Upper lobe of left lung (tissue), 6 donors: Measurements from ENCODE around the gene C4orf54. TPM values are rescaled to one million over a fixed set of nuclear protein-coding genes. Genes with fewer than 3 reads are reported as not detected.

Source experiments
- ATAC-seq, 2 donors: fragments of 200-7000 bp; cut with Tn5 transposase; one replicate each; pipeline ENCODE4 v1.9.1; 2022; ENCODE audit warnings: mild to moderate bottlenecking in 2 of 2, moderate library complexity in 2 of 2; ENCODE audit not compliant: low FRiP score in 2 of 2
- DNase-seq, 2 donors: peaks; one replicate each; pipeline ENCODE4 v3.0.0-alpha.2; 2019 to 2020
- H3K27ac ChIP-seq, 4 donors: fragments of 200-600 bp; sonication (generic); one replicate each; pipeline ENCODE4 v1.5.1; 2016 to 2019
- H3K27me3 ChIP-seq, 4 donors: fragments of 200-600 bp; sonication (generic); one replicate each; pipeline ENCODE4 v1.5.1; 2017 to 2019
- H3K36me3 ChIP-seq, 4 donors: fragments of 200-600 bp; sonication (generic); one replicate each; pipeline ENCODE4 v1.5.1; 2016 to 2019
- H3K4me1 ChIP-seq, 4 donors: fragments of 200-600 bp; sonication (generic); one replicate each; pipeline ENCODE4 v1.5.1; 2018 to 2019
- H3K4me3 ChIP-seq, 4 donors: fragments of 200-600 bp; sonication (generic); one replicate each; pipeline ENCODE4 v1.5.1; 2017 to 2019; ENCODE audit warnings: mild to moderate bottlenecking in 2 of 4, moderate library complexity in 1 of 4
- H3K9me3 ChIP-seq, 4 donors: fragments of 200-600 bp; sonication (generic); one replicate each; pipeline ENCODE4 v1.5.1; 2018 to 2019
- CTCF ChIP-seq, 6 experiments: fragments of 450-650 bp in 4 of 6; fragments of 200-600 bp in 2 of 6; sonication (generic) in 2 of 6; IDR thresholded peaks; one replicate each; pipeline ENCODE4 v1.5.1; 2016 to 2019; ENCODE audit warnings: antibody characterized with exemption in 6 of 6
- EP300 ChIP-seq, 4 donors: sonication (generic); formaldehyde crosslinking; IDR thresholded peaks; one replicate each; pipeline ENCODE4 v1.5.1; 2017; ENCODE audit warnings: antibody characterized with exemption in 4 of 4, control low read depth in 2 of 4
- POLR2A ChIP-seq, 4 donors: fragments of 450-650 bp; IDR thresholded peaks; one replicate each; pipeline ENCODE4 v1.5.1; 2016 to 2017; ENCODE audit warnings: antibody characterized with exemption in 4 of 4, mild to moderate bottlenecking in 2 of 4
- POLR2AphosphoS5 ChIP-seq, 2 donors: sonication (generic); formaldehyde crosslinking; IDR thresholded peaks; one replicate each; pipeline ENCODE4 v1.5.1; 2017; ENCODE audit warnings: antibody characterized with exemption in 2 of 2
- WGBS, 2 donors: methylation state at CpG; one replicate each; pipeline ENCODE4 v1.1.5; 2017 to 2018; 5-methylcytosine and 5-hydroxymethylcytosine counted together
- total RNA-seq, 6 donors: library from RNA; depleted of rRNA in 4 of 6; stranded (reverse); fragments of >200 nt in 4 of 6; gene quantifications; one replicate each; pipeline versions ENCODE4 v1.1.0 to v1.2.1, GENCODE V29; 2016 to 2021
- donor health status: DM: no; HTN: no; CAD: no; lungs with moderate emphysema.
- donor health status: DM: no; HTN: yes; CAD: no; lungs with severe emphysema.

Gene C4orf54
- total RNA-seq, 6 donors from 2014 or later: 0.03 TPM; not detected in 4

GRCh38 chr4:99610605-99611175 is 46.9 kb downstream of the C4orf54 start:
- H3K27me3 ChIP-seq: no peaks in the 10 kb centered on the region
- DNase-seq: no peak
- no peaks in the 10 kb centered on the region for H3K4me1 ChIP-seq
- WGBS, 2 donors: 72 to 73% methylated on average over 5 of the region's 5 CpGs
- TF ChIP-seq EP300 (IDR thresholded peaks at IDR 0.05): no peak
- no peak for TF ChIP-seq POLR2A (IDR thresholded peaks at IDR 0.05)
- no peak for TF ChIP-seq CTCF (IDR thresholded peaks at IDR 0.05)
- TF ChIP-seq POLR2AphosphoS5 (IDR thresholded peaks at IDR 0.05): no peak
- no peak overlapping the region for H3K27ac ChIP-seq
- no peaks in the 10 kb centered on the region for H3K9me3 ChIP-seq
- H3K36me3 ChIP-seq: no peaks in the 10 kb centered on the region
- no peak overlapping the region for H3K4me3 ChIP-seq
- no peak for ATAC-seq

- ATAC-seq: no peak
- WGBS, 2 donors: 88 to 96% methylated on average over 5 of the region's 5 CpGs
These were observed 49.2 kb downstream of the C4orf54 start for GRCh38 chr4:99608417-99608816.

More at GRCh38 chr4:99608417-99608816, 49.2 kb downstream of the C4orf54 start:
- Histone ChIP-seq H3K27ac (no peak overlapping the region), H3K4me3 (no peak overlapping the region), H3K9me3 (no peaks in the 10 kb centered on the region), H3K27me3 (no peaks in the 10 kb centered on the region), H3K4me1 (no peaks in the 10 kb centered on the region), H3K36me3 (no peaks in the 10 kb centered on the region)
- TF ChIP-seq CTCF (IDR thresholded peaks at IDR 0.05) (no peak), EP300 (IDR thresholded peaks at IDR 0.05) (no peak)
- DNase-seq: no peak

Other genes with a start within 250 kb of the C4orf54 start
- gene ADH7, start 222.5 kb downstream of the C4orf54 start, total RNA-seq: 1 to 10 TPM in 1 of 6 donors, under 1 TPM in 2, not detected in 3; 0.15 to 9.2 (median 0.30) TPM
- not detected for gene C4orf17, start 146.8 kb downstream of the C4orf54 start, total RNA-seq
- gene TRMT10A, start 93.8 kb downstream of the C4orf54 start, total RNA-seq: 10 to 100 TPM in 2 of 6 donors, 1 to 10 TPM in 3, under 1 TPM in 1; 1.00 to 22.8 (median 5.2) TPM
- under 1 TPM in 5 of 6 donors, not detected in 1; 0.22 to 0.79 (median 0.47) TPM for gene MTTP, start 83.0 kb downstream of the C4orf54 start, total RNA-seq
- 10 to 100 TPM in 3 of 6 donors, 1 to 10 TPM in 3; 5.6 to 14.5 (median 10.6) TPM for gene DAPP1, start 159.0 kb upstream of the C4orf54 start, total RNA-seq
- 10 to 100 TPM in 5 of 6 donors, 1 to 10 TPM in 1; 6.4 to 46.3 (median 40.9) TPM for gene LAMTOR3, start 236.6 kb upstream of the C4orf54 start, total RNA-seq